Nephron (organoid): ENCODE measurements around the gene ZNF500.
A peak's percentile ranks its signal among the peaks of the same experiment; 100 is the strongest.
"Not testable (repeated sequence)": the region's sequence is repeated elsewhere in the genome, so short reads cannot be mapped to it uniquely, and the experiment has no call there.

Experiments used
- H3K27ac Mint-ChIP-seq, 3 experiments: 2 replicates each; pipeline ENCODE4 v1.8.0; 2020; ENCODE audit warnings: mixed read lengths in 3 of 3, mild to moderate bottlenecking in 2 of 3, moderate library complexity in 1 of 3
- H3K27me3 Mint-ChIP-seq: 2 replicates; pipeline ENCODE4 v1.8.0; 2021; ENCODE audit warnings: low read depth, mild to moderate bottlenecking, moderate library complexity, mixed read lengths
- H3K36me3 Mint-ChIP-seq: 2 replicates; pipeline ENCODE4 v1.8.0; 2020; ENCODE audit warnings: low read depth, mixed read lengths
- H3K4me1 Mint-ChIP-seq: 2 replicates; pipeline ENCODE4 v1.8.0; 2020; ENCODE audit warnings: mixed read lengths
- H3K4me3 Mint-ChIP-seq, 3 experiments: 2 replicates each; pipeline ENCODE4 v1.8.0; 2020; ENCODE audit warnings: mild to moderate bottlenecking in 3 of 3, mixed read lengths in 3 of 3, moderate library complexity in 2 of 3
- H3K9me3 Mint-ChIP-seq: 2 replicates; pipeline ENCODE4 v1.8.0; 2020; ENCODE audit warnings: mixed read lengths
- TF ChIP-seq, protein P1 (sequence below), 3 experiments: fragments of 200-600 bp; sonication (generic); IDR thresholded peaks; one replicate each; pipeline ENCODE4 v1.5.0; 2021; ENCODE audit warnings: antibody characterized with exemption in 3 of 3; ENCODE audit not compliant: unreplicated experiment in 3 of 3

ZNF500 gene

DNA sequence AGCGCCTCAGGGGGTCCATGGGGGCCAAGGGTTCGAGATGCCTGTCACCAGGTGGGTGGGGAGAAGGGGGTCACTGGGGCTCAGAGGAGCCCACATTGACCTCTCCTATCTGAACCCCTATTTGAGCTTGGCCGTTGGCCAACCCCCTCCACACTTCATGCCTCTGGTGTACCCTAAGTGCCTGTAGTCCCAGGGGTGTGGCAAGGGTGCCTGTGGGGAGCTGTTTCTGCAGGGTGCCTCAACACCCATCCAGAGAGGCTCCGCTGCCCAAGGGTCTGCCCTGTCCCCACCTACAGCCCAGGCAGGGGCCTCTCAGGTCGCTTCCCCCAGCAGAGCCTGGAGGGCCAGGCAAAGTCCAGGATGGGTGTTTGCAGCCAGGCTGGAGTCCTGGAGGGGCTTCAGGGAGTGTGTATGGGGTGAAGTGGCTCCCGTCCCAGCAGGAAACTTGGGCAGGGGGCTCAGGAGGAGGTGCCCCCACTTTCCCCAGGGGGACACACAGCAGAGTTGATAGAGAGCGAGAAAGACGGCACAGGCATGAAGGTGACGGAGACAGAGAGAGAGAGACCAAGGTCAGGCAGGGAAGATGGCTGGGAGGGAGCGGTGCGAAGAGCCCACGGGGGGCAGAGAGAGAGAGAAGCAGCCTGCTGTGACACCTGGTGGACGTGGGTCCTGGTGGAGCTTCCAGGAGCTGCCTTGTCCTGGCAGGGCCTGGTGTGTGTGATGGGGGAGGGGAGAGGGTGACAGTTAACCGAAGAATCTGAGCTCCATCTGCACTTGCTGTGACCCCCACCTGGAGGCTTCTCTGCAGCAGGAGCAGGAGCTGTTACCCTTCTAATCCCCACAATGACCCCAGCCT lies 20.9 kb upstream of the ZNF500 start, which contains the start of gene SEPTIN12:
SEPTIN12 (minus strand) TSS at position 719 of the 856 bp plus-strand sequence; CDS start at position 19, 700 bp downstream.
- no peaks in the 10 kb centered on the region for H3K4me1 Mint-ChIP-seq
- H3K27ac Mint-ChIP-seq = peak within 1 kb of the TSS in 1 of 3 experiments; percentile 6
- H3K4me3 Mint-ChIP-seq = no peak within 1 kb of the TSS
- TF ChIP-seq, protein P1, sequence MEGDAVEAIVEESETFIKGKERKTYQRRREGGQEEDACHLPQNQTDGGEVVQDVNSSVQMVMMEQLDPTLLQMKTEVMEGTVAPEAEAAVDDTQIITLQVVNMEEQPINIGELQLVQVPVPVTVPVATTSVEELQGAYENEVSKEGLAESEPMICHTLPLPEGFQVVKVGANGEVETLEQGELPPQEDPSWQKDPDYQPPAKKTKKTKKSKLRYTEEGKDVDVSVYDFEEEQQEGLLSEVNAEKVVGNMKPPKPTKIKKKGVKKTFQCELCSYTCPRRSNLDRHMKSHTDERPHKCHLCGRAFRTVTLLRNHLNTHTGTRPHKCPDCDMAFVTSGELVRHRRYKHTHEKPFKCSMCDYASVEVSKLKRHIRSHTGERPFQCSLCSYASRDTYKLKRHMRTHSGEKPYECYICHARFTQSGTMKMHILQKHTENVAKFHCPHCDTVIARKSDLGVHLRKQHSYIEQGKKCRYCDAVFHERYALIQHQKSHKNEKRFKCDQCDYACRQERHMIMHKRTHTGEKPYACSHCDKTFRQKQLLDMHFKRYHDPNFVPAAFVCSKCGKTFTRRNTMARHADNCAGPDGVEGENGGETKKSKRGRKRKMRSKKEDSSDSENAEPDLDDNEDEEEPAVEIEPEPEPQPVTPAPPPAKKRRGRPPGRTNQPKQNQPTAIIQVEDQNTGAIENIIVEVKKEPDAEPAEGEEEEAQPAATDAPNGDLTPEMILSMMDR (IDR thresholded peaks at IDR 0.05; ENCODE audit: unreplicated experiment in 3 of 3) = no peak
- no peaks in the 10 kb centered on the region for H3K36me3 Mint-ChIP-seq
- H3K9me3 Mint-ChIP-seq = no peaks in the 10 kb centered on the region
- H3K27me3 Mint-ChIP-seq = peaks cover 2% of the 10 kb centered on the region

DNA sequence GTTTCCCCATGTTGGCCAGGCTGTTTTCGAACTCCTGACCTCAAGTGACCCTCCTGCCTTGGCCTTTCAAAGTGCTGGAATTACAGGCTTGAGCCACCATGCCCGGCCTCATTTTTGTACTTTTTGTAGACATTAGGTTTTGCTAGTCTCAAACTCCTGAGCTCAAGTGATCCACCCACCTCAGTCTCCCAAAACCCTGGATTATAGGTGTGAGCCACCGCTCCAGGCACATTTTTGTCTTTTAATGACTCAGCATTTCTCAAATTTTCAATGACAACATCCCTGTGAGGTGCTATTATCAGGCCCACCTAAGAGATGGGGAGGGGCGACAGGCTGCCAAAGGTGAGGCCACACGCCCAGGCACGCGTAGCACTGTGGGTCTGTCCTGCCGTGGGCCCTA lies 20.1 kb upstream of the ZNF500 start:
- Mint-ChIP-seq H3K36me3 (no peaks in the 10 kb centered on the region), H3K4me3 (no peak overlapping the region), H3K27ac (no peak overlapping the region), H3K27me3 (peaks cover 5% of the 10 kb centered on the region), H3K4me1 (no peaks in the 10 kb centered on the region), H3K9me3 (no peaks in the 10 kb centered on the region)
- TF ChIP-seq, protein P1 (IDR thresholded peaks at IDR 0.05; ENCODE audit: unreplicated experiment in 3 of 3) = no peak

DNA sequence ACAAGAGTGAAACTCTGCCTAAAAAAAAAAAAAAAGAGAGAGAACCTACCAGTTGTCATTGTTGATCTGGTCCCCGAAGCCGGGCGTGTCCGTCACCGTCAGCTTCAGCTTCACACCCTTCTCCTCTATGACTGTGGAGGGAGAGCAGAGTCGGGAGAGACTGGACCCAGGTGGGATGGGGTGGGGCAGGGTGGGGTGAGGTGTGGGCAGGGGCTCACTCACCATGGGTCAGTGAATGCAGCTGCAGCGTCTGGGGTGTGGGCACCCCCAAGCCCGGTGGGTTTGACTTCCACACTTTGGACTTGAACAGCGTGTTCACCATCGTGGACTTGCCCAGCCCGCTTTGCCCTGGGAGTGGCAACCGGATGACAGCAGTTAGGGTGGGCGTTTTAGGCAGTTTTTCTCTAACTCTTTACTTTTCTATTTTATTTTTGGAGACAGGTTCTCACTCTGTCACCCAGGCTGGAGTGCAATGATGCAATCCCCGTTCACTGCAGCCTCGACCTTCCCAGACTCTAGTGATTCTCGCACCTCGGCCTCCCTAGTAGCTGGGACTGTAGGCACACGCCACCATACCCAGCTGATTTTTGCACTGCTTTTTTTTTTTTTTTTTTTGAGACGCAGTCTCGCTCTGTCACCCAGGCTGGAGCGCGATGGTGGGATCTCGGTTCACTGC lies 18.9 kb upstream of the ZNF500 start:
- no peaks in the 10 kb centered on the region for H3K4me1 Mint-ChIP-seq
- TF ChIP-seq, protein P1 (IDR thresholded peaks at IDR 0.05; ENCODE audit: unreplicated experiment in 3 of 3) = no peak
- no peak overlapping the region for H3K4me3 Mint-ChIP-seq
- H3K27ac Mint-ChIP-seq = no peak overlapping the region
- H3K9me3 Mint-ChIP-seq = no peaks in the 10 kb centered on the region
- peaks cover 5% of the 10 kb centered on the region for H3K27me3 Mint-ChIP-seq
- no peaks in the 10 kb centered on the region for H3K36me3 Mint-ChIP-seq

DNA sequence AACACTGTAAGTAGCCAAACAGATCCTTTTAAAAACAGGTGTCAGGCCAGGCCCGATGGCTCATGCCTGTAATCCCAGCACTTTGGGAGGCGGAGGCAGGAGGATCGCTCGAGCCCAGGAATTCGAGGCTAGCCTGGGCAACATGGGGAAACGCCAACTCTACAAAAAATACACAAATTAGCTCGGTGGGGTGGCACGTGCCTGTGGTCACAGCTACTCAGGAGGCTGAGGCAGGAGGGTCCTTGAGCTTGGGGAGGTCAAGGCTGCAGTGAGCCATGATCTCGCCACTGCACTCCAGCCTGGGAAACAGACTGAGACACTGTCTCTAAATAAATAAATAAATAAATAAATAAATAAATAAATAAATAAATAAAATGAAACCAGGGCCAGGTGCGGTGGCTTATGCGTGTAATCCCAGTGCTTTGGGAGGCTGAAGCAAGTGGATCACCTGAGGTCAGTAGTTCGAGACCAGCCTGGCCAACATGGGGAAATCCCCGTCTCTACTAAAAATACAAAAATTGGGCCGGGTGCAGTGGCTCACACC lies 17.6 kb upstream of the ZNF500 start:
- H3K27ac Mint-ChIP-seq, H3K27me3 Mint-ChIP-seq, H3K36me3 Mint-ChIP-seq, H3K9me3 Mint-ChIP-seq, H3K4me1 Mint-ChIP-seq, H3K4me3 Mint-ChIP-seq: not testable (repeated sequence)

DNA sequence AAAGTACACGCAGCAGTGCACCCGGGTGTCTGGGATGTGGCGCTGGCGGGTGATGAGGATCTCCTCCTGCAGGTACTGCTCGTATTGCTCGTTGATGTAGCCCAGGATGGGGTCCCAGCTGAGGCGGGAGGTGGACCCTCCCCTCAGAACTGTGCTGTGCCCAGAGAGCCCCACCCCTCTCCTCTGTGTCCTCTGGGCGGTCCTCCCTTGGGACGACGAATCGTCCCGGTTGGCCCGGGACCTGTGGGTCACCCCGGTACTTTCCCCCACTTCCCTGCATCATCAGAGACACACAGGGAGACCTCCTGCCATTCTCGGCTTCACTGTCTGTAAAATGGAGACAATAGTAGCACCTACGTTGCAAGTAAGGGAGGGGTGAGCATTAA lies 17.0 kb upstream of the ZNF500 start:
- H3K36me3 Mint-ChIP-seq = no peaks in the 10 kb centered on the region
- H3K4me3 Mint-ChIP-seq = no peak overlapping the region
- H3K4me1 Mint-ChIP-seq = no peaks in the 10 kb centered on the region
- H3K27ac Mint-ChIP-seq = no peak overlapping the region
- H3K27me3 Mint-ChIP-seq = peaks cover 9% of the 10 kb centered on the region
- no peaks in the 10 kb centered on the region for H3K9me3 Mint-ChIP-seq
- TF ChIP-seq, protein P1 (IDR thresholded peaks at IDR 0.05; ENCODE audit: unreplicated experiment in 3 of 3) = no peak

DNA sequence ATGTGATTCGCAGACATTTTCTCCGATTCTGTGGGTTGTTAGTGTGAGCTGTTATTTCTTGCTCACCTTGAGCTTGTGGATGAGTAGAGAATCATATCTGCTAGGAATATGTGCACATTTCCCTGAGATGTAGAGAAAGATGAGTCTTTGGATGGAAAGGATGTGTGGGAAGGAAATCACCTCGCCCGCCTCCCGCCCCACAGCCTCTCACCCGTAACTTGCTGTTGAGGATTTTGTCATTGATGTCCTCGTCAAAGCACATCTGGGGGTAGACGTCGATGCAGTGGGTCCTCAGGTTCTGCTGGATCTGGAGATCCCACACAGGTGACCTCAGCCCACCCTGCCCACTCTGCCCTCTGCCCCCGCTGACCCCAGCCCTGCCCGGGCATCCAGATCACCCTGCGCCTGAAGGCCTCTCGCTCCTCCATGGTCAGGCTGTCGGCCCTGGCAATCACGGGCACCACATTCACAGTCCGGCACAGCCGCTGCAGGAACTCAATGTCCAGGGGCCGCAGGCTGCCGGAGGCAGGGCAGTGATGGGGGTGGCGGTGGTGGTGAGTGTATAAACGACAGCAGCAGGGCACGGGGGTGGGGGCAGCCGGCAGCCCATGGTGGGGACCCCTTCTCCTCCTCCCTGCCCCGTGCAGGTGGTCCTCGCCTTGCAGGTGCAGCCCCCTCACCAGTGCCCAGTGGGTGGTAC lies 16.4 kb upstream of the ZNF500 start:
- H3K9me3 Mint-ChIP-seq = no peaks in the 10 kb centered on the region
- H3K27ac Mint-ChIP-seq = no peak overlapping the region
- no peaks in the 10 kb centered on the region for H3K36me3 Mint-ChIP-seq
- H3K27me3 Mint-ChIP-seq = peaks cover 9% of the 10 kb centered on the region
- H3K4me1 Mint-ChIP-seq = no peaks in the 10 kb centered on the region
- TF ChIP-seq, protein P1 (IDR thresholded peaks at IDR 0.05; ENCODE audit: unreplicated experiment in 3 of 3) = no peak
- H3K4me3 Mint-ChIP-seq = no peak overlapping the region
